Spleen (tissue), 13 donors: ENCODE data around the gene TEAD1. TPM values are rescaled to one million over a fixed set of nuclear protein-coding genes. Genes with fewer than 3 reads are reported as not detected.

ENCODE experiments used
- DNase-seq: peaks from one replicate; pipeline ENCODE4 v3.0.0-alpha.2; 2020
- H3K27ac ChIP-seq, 8 donors: fragments of 200-600 bp; sonication (generic) in 7 of 8; 1 replicate in 4 of 8; 2 replicates in 4 of 8; pipeline versions ENCODE4 v1.5.0 to v1.8.0; 2016 to 2021; ENCODE audit warnings: inconsistent platforms in 4 of 8, mild to moderate bottlenecking in 4 of 8, moderate library complexity in 1 of 8
- H3K27me3 ChIP-seq, 7 donors: fragments of 200-600 bp; sonication (generic) in 6 of 7; replicated peaks in 1 of 7; 1 replicate in 4 of 7; 2 replicates in 3 of 7; pipeline versions ENCODE4 v1.5.0 to v1.8.0; 2016 to 2021; ENCODE audit warnings: inconsistent platforms in 3 of 7, mild to moderate bottlenecking in 1 of 7
- H3K36me3 ChIP-seq, 6 donors: fragments of 200-600 bp; sonication (generic) in 5 of 6; 1 replicate in 4 of 6; 2 replicates in 2 of 6; pipeline versions ENCODE4 v1.5.0 to v1.8.0; 2016 to 2021; ENCODE audit warnings: inconsistent platforms in 2 of 6
- H3K4me1 ChIP-seq, 6 donors: fragments of 200-600 bp; sonication (generic) in 5 of 6; 1 replicate in 3 of 6; 2 replicates in 3 of 6; pipeline versions ENCODE4 v1.5.0 to v1.8.0; 2016 to 2021; ENCODE audit warnings: inconsistent platforms in 3 of 6
- H3K4me3 ChIP-seq, 8 donors: fragments of 200-600 bp; sonication (generic) in 7 of 8; 1 replicate in 4 of 8; 2 replicates in 4 of 8; pipeline versions ENCODE4 v1.5.0 to v1.8.0; 2016 to 2021; ENCODE audit warnings: inconsistent platforms in 4 of 8, mild to moderate bottlenecking in 4 of 8, moderate library complexity in 2 of 8
- H3K9me3 ChIP-seq, 8 donors: fragments of 200-600 bp; sonication (generic) in 7 of 8; 1 replicate in 4 of 8; 2 replicates in 4 of 8; pipeline versions ENCODE4 v1.5.0 to v1.8.0; 2016 to 2021; ENCODE audit warnings: inconsistent platforms in 4 of 8
- POLR2A ChIP-seq, 3 donors: fragments of 450-650 bp; IDR thresholded peaks; one replicate each; pipeline ENCODE4 v1.5.1; 2017; ENCODE audit warnings: antibody characterized with exemption in 3 of 3, mild to moderate bottlenecking in 1 of 3
- POLR2AphosphoS5 ChIP-seq, 3 donors: sonication (generic); formaldehyde crosslinking; IDR thresholded peaks; one replicate each; pipeline ENCODE4 v1.5.1; 2017; ENCODE audit warnings: antibody characterized with exemption in 3 of 3
- WGBS, 5 donors: extraction: QIAGEN DNeasy Blood & Tissue Kit in 3 of 5; methylation state at CpG; one replicate each; pipeline versions ENCODE4 v1.1.5 to v1.1.7; 2013 to 2018; 5-methylcytosine and 5-hydroxymethylcytosine counted together
- intact Hi-C: fragments of 100-400 bp; cut with DNase I; formaldehyde crosslinking; loops from one replicate; pipeline ENCODE4 v1.15.0; 2023; ENCODE audit warnings: low total_unique reads
- long read RNA-seq, 2 donors: transcript quantifications; one replicate each; lab custom pipeline, GENCODE V29; 2026
- polyA plus RNA-seq, 3 donors: library from polyadenylated mRNA; stranded (reverse); fragments of 200-250 nt; gene quantifications; one replicate each; pipeline ENCODE4 v1.2.1, GENCODE V29; 2013
- total RNA-seq, 7 donors: library from RNA; depleted of rRNA in 3 of 7; stranded (reverse); fragments of >200 nt in 3 of 7; fragmentation: NEBNext Ultra II Directional in 4 of 7; extraction: Animal tissue kit (Norgen Biotek cat#: 25700) in 4 of 7; gene quantifications; one replicate each; pipeline versions ENCODE4 v1.1.0 to v1.2.1, GENCODE V29; 2016 to 2021
- TF ChIP-seq, protein P1 (sequence below), 11 experiments: fragments of 200-600 bp in 7 of 11; fragments of 450-650 bp in 4 of 11; sonication (generic) in 4 of 11; IDR thresholded peaks in 8 of 11; conservative IDR thresholded peaks in 3 of 11; 1 replicate in 7 of 11; 2 replicates in 4 of 11; pipeline versions ENCODE4 v1.4.0 to v1.8.0; 2016 to 2021; ENCODE audit warnings: antibody characterized with exemption in 11 of 11, inconsistent platforms in 4 of 11, mild to moderate bottlenecking in 1 of 11
- donor health status: healthy with polysubstance abuse.
- donor health status: DM: no; HTN: no; CAD: no; lungs with moderate emphysema.
- donor health status: DM: no; HTN: no; CAD: no.
- donor health status: Bipolar disorder and iron deficiency.
- donor health status: healthy.
- donor health status: DM: no; HTN: no; CAD: no.
- donor health status: DM: yes; HTN: yes; CAD: no.

TEAD1 gene
- total RNA-seq (10 to 100 TPM; 14.6 to 46.0 (median 21.4) TPM), polyA plus RNA-seq (1 to 10 TPM in 2 of 3 donors, under 1 TPM in 1; 0.93 to 2.7 (median 1.1) TPM)
- long read RNA-seq, donor 1, result 0 reads
- long read RNA-seq, donor 2, result 0 reads

DNA sequence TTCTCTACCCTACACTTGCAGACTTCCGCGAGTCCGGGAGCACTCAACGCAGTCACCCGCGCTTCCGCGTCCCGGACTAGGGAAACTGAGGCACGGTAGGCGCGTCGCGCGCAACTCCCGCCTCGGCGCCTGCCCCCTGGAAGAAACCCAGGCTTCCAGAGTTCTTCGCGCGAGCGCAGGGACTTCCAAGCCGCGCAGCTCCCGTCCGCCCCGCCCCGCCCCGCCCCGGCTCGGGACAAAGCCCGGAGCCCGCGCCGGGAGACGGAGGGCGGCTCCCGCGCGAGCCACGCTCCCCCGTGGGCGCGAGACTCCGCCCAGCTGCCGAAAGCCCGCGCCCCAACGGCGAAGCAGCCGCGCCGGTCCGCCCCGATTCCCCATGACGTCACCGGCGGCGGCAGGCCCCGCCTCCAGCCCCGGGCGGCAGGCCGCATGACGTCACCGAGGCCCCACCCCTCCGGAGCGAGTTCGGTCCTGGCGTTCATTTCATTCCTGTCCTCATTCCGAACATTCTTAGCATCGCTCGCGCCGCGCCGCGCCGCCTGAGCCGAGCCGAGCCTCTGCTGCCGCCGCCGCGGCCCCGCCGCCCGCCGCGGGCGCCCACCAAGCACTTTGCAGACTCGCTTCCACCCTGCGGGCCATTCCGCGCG, at the start of gene TEAD1:
TEAD1 (plus strand) TSS at position 498 of the 647 bp plus-strand sequence.
- TF ChIP-seq POLR2A (IDR thresholded peaks at IDR 0.05) (peak in 1 of 3 donors; percentile 61), POLR2AphosphoS5 (IDR thresholded peaks at IDR 0.05) (peak; percentile 74 to 88 (median 82))
- TF ChIP-seq, protein P1, sequence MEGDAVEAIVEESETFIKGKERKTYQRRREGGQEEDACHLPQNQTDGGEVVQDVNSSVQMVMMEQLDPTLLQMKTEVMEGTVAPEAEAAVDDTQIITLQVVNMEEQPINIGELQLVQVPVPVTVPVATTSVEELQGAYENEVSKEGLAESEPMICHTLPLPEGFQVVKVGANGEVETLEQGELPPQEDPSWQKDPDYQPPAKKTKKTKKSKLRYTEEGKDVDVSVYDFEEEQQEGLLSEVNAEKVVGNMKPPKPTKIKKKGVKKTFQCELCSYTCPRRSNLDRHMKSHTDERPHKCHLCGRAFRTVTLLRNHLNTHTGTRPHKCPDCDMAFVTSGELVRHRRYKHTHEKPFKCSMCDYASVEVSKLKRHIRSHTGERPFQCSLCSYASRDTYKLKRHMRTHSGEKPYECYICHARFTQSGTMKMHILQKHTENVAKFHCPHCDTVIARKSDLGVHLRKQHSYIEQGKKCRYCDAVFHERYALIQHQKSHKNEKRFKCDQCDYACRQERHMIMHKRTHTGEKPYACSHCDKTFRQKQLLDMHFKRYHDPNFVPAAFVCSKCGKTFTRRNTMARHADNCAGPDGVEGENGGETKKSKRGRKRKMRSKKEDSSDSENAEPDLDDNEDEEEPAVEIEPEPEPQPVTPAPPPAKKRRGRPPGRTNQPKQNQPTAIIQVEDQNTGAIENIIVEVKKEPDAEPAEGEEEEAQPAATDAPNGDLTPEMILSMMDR (IDR thresholded peaks at IDR 0.05 in 8 of 11, conservative IDR thresholded peaks at IDR 0.05 in 3 of 11), result no peak
- no peaks in the 10 kb centered on the region for H3K36me3 ChIP-seq
- no peaks in the 10 kb centered on the region for H3K9me3 ChIP-seq
- intact Hi-C loops, result no loop called here
- peaks cover 0 to 43% (median 14%) of the 10 kb centered on the region in 6 donors for H3K4me1 ChIP-seq
- peak within 1 kb of the TSS; percentile 74 to 94 (median 89) for H3K27ac ChIP-seq
- 1 to 2% (median 1%) methylated on average over 70 to 95 of the region's 95 CpGs for WGBS, 5 donors
- H3K4me3 ChIP-seq, result peak within 1 kb of the TSS; percentile 45 to 81 (median 60)
- peaks cover 0 to 98% (median 16%) of the 10 kb centered on the region in 7 donors for H3K27me3 ChIP-seq
- DNase-seq, result peak; percentile 88

GRCh38 chr11:12624595-12624994, 49.6 kb upstream of the TEAD1 start:
- Histone ChIP-seq H3K27ac (no peak overlapping the region), H3K36me3 (no peaks in the 10 kb centered on the region), H3K4me1 (no peaks in the 10 kb centered on the region), H3K4me3 (no peak overlapping the region), H3K27me3 (no peaks in the 10 kb centered on the region), H3K9me3 (peaks cover 4 to 32% (median 25%) of the 10 kb centered on the region in 8 donors)
- DNase-seq, result no peak
- 89 to 96% (median 93%) methylated on average over 4 of the region's 4 CpGs for WGBS, 5 donors
- no peak for TF ChIP-seq POLR2AphosphoS5 (IDR thresholded peaks at IDR 0.05)
- TF ChIP-seq POLR2A (IDR thresholded peaks at IDR 0.05), result no peak
- TF ChIP-seq, protein P1 (IDR thresholded peaks at IDR 0.05 in 8 of 11, conservative IDR thresholded peaks at IDR 0.05 in 3 of 11), result no peak
- intact Hi-C loops, result no loop called here

DNA sequence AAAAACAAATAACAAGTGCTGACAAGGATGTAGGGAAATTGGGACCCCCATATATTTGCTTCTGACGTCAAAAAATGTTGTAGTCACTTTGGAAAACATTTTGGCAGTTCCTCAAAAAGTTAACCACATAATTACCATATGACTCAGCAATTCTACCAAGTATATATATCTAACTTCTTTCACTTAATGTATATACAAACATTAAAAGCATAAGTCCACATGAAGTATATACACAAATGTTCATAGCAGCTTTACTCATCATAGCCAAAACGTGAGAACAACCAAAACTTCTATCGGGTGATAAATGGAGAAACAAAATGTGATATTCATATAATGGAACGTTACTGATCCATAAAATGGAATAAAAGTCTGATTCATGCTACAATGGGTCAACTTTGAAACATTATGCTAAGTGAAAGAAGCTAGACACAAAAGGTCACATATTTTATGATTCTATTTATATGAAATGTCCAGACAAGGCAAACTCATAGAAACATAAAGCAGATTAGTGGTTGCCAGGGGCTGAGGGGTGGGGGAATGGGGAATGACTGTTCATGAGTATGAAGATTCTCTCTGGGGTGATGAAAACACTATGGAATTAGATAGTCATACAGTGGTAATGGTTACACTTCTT, 48.7 kb upstream of the TEAD1 start:
- Histone ChIP-seq H3K4me1 (no peaks in the 10 kb centered on the region), H3K9me3 (peaks cover 4 to 32% (median 25%) of the 10 kb centered on the region in 8 donors), H3K36me3 (no peaks in the 10 kb centered on the region), H3K27ac (no peak overlapping the region), H3K27me3 (no peaks in the 10 kb centered on the region), H3K4me3 (no peak overlapping the region)
- intact Hi-C loops, result no loop called here
- DNase-seq, result no peak
- TF ChIP-seq POLR2A (IDR thresholded peaks at IDR 0.05), result no peak
- no peak for TF ChIP-seq POLR2AphosphoS5 (IDR thresholded peaks at IDR 0.05)
- TF ChIP-seq, protein P1 (IDR thresholded peaks at IDR 0.05 in 8 of 11, conservative IDR thresholded peaks at IDR 0.05 in 3 of 11), result no peak
- whole genome bisulfite sequencing, 5 donors, result 59 to 67% (median 66%) methylated on average over 4 of the region's 4 CpGs

GRCh38 chr11:12626616-12627015, 47.6 kb upstream of the TEAD1 start:
- no peak overlapping the region for H3K27ac ChIP-seq
- H3K27me3 ChIP-seq, result no peaks in the 10 kb centered on the region
- no peaks in the 10 kb centered on the region for H3K36me3 ChIP-seq
- 89 to 95% (median 91%) methylated on average over 5 of the region's 5 CpGs for WGBS, 5 donors
- TF ChIP-seq, protein P1 (IDR thresholded peaks at IDR 0.05 in 8 of 11, conservative IDR thresholded peaks at IDR 0.05 in 3 of 11), result no peak
- TF ChIP-seq POLR2A (IDR thresholded peaks at IDR 0.05) (no peak), POLR2AphosphoS5 (IDR thresholded peaks at IDR 0.05) (no peak)
- DNase-seq, result no peak
- H3K4me3 ChIP-seq, result no peak overlapping the region
- intact Hi-C loops, result no loop called here
- no peaks in the 10 kb centered on the region for H3K4me1 ChIP-seq
- H3K9me3 ChIP-seq, result peaks cover 4 to 32% (median 25%) of the 10 kb centered on the region in 8 donors
